ENCODE measurements around the gene NKX2-8.

Gene NKX2-8

DNA sequence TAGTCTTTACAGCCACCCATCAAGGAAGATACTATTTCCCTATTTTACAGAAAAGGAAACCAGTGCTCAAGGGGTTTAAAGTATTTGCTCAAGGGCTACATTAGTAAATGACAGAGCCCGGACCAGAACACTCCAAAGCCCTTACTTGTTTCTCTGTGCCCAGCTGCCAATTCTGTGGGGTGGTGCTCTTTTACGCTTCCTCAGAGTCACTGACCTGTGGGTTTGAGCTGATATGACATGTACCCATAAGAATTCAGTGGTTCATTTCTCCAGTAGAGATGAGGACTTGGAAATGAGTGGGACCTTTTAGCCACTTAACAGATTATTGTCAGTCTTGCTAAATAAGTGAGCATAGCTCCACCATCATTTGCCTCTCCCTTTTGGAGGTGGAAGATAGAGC lies 37.4 kb upstream of the NKX2-8 start:
- TF ChIP-seq, protein P1, sequence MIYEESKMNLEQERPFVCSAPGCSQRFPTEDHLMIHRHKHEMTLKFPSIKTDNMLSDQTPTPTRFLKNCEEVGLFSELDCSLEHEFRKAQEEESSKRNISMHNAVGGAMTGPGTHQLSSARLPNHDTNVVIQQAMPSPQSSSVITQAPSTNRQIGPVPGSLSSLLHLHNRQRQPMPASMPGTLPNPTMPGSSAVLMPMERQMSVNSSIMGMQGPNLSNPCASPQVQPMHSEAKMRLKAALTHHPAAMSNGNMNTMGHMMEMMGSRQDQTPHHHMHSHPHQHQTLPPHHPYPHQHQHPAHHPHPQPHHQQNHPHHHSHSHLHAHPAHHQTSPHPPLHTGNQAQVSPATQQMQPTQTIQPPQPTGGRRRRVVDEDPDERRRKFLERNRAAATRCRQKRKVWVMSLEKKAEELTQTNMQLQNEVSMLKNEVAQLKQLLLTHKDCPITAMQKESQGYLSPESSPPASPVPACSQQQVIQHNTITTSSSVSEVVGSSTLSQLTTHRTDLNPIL (CRISPR knock-in tag; IDR thresholded peaks at IDR 0.05; ENCODE audit: low read depth) = no peak
- TF ChIP-seq TCF4 (CRISPR knock-in tag; IDR thresholded peaks at IDR 0.05; ENCODE audit: borderline replicate concordance) (no peak), OSR1 (CRISPR knock-in tag; IDR thresholded peaks at IDR 0.05) (no peak), ZNF8 (CRISPR knock-in tag; IDR thresholded peaks at IDR 0.05) (no peak), ZNF70 (CRISPR knock-in tag; IDR thresholded peaks at IDR 0.05) (no peak), PPARA (CRISPR knock-in tag; IDR thresholded peaks at IDR 0.05; ENCODE audit: borderline replicate concordance) (no peak), ARNTL (CRISPR knock-in tag; IDR thresholded peaks at IDR 0.05; ENCODE audit: borderline replicate concordance, low read depth) (no peak), ZC3H10 (CRISPR knock-in tag; IDR thresholded peaks at IDR 0.05) (no peak), ESRRG (CRISPR knock-in tag; IDR thresholded peaks at IDR 0.05) (no peak), CSDC2 (CRISPR knock-in tag; IDR thresholded peaks at IDR 0.05) (no peak), ZFP30 (CRISPR knock-in tag; IDR thresholded peaks at IDR 0.05) (no peak), SNAI2 (CRISPR knock-in tag; IDR thresholded peaks at IDR 0.05) (no peak), ZNF565 (CRISPR knock-in tag; conservative IDR thresholded peaks at IDR 0.05; ENCODE audit: low read depth) (no peak)
- TF ChIP-seq, protein P2, sequence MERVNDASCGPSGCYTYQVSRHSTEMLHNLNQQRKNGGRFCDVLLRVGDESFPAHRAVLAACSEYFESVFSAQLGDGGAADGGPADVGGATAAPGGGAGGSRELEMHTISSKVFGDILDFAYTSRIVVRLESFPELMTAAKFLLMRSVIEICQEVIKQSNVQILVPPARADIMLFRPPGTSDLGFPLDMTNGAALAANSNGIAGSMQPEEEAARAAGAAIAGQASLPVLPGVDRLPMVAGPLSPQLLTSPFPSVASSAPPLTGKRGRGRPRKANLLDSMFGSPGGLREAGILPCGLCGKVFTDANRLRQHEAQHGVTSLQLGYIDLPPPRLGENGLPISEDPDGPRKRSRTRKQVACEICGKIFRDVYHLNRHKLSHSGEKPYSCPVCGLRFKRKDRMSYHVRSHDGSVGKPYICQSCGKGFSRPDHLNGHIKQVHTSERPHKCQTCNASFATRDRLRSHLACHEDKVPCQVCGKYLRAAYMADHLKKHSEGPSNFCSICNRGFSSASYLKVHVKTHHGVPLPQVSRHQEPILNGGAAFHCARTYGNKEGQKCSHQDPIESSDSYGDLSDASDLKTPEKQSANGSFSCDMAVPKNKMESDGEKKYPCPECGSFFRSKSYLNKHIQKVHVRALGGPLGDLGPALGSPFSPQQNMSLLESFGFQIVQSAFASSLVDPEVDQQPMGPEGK (CRISPR knock-in tag; IDR thresholded peaks at IDR 0.05; ENCODE audit: borderline replicate concordance) = no peak
- TF ChIP-seq, protein P3, sequence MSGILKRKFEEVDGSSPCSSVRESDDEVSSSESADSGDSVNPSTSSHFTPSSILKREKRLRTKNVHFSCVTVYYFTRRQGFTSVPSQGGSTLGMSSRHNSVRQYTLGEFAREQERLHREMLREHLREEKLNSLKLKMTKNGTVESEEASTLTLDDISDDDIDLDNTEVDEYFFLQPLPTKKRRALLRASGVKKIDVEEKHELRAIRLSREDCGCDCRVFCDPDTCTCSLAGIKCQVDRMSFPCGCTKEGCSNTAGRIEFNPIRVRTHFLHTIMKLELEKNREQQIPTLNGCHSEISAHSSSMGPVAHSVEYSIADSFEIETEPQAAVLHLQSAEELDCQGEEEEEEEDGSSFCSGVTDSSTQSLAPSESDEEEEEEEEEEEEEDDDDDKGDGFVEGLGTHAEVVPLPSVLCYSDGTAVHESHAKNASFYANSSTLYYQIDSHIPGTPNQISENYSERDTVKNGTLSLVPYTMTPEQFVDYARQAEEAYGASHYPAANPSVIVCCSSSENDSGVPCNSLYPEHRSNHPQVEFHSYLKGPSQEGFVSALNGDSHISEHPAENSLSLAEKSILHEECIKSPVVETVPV (CRISPR knock-in tag; IDR thresholded peaks at IDR 0.05) = no peak
- TF ChIP-seq, protein P4, sequence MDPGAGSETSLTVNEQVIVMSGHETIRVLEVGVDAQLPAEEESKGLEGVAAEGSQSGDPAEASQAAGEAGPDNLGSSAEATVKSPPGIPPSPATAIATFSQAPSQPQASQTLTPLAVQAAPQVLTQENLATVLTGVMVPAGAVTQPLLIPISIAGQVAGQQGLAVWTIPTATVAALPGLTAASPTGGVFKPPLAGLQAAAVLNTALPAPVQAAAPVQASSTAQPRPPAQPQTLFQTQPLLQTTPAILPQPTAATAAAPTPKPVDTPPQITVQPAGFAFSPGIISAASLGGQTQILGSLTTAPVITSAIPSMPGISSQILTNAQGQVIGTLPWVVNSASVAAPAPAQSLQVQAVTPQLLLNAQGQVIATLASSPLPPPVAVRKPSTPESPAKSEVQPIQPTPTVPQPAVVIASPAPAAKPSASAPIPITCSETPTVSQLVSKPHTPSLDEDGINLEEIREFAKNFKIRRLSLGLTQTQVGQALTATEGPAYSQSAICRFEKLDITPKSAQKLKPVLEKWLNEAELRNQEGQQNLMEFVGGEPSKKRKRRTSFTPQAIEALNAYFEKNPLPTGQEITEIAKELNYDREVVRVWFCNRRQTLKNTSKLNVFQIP (CRISPR knock-in tag; IDR thresholded peaks at IDR 0.05; ENCODE audit: borderline replicate concordance, low read depth) = no peak
- TF ChIP-seq, protein P5, sequence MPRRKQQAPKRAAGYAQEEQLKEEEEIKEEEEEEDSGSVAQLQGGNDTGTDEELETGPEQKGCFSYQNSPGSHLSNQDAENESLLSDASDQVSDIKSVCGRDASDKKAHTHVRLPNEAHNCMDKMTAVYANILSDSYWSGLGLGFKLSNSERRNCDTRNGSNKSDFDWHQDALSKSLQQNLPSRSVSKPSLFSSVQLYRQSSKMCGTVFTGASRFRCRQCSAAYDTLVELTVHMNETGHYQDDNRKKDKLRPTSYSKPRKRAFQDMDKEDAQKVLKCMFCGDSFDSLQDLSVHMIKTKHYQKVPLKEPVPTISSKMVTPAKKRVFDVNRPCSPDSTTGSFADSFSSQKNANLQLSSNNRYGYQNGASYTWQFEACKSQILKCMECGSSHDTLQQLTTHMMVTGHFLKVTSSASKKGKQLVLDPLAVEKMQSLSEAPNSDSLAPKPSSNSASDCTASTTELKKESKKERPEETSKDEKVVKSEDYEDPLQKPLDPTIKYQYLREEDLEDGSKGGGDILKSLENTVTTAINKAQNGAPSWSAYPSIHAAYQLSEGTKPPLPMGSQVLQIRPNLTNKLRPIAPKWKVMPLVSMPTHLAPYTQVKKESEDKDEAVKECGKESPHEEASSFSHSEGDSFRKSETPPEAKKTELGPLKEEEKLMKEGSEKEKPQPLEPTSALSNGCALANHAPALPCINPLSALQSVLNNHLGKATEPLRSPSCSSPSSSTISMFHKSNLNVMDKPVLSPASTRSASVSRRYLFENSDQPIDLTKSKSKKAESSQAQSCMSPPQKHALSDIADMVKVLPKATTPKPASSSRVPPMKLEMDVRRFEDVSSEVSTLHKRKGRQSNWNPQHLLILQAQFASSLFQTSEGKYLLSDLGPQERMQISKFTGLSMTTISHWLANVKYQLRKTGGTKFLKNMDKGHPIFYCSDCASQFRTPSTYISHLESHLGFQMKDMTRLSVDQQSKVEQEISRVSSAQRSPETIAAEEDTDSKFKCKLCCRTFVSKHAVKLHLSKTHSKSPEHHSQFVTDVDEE (CRISPR knock-in tag; IDR thresholded peaks at IDR 0.05) = no peak
- ATAC-seq = no peak

DNA sequence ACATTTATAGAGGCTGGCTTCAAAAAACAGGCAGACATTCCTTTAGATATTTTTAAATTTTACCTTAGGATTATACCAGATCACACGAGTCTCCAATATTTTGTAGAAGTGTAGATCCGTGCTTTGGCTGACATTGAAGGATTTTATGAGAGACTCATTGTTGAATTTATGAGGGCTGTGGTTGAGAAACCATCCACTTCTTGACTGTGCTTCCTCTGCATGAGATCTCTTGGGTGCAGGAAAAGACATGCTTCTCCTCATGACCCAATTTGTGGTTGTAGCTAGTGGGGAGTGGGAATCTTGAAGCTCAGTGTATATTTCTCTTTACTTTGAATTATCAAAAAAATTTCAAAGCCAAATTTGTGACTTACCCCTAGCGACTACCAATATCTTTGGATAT lies 36.7 kb upstream of the NKX2-8 start:
- TF ChIP-seq GLIS3 (CRISPR knock-in tag; IDR thresholded peaks at IDR 0.05) (no peak), ISL1 (CRISPR knock-in tag; IDR thresholded peaks at IDR 0.05) (no peak), TCF4 (CRISPR knock-in tag; IDR thresholded peaks at IDR 0.05; ENCODE audit: borderline replicate concordance) (no peak), OSR1 (CRISPR knock-in tag; IDR thresholded peaks at IDR 0.05) (no peak), ZFP30 (CRISPR knock-in tag; IDR thresholded peaks at IDR 0.05) (no peak), BACH2 (CRISPR knock-in tag; IDR thresholded peaks at IDR 0.05; ENCODE audit: borderline replicate concordance) (no peak), CSDC2 (CRISPR knock-in tag; IDR thresholded peaks at IDR 0.05) (no peak), ESRRG (CRISPR knock-in tag; IDR thresholded peaks at IDR 0.05) (no peak), RARB (CRISPR knock-in tag; IDR thresholded peaks at IDR 0.05) (no peak), ARNTL (CRISPR knock-in tag; IDR thresholded peaks at IDR 0.05; ENCODE audit: borderline replicate concordance, low read depth) (no peak), ZNF565 (CRISPR knock-in tag; conservative IDR thresholded peaks at IDR 0.05; ENCODE audit: low read depth) (no peak), SNAI2 (CRISPR knock-in tag; IDR thresholded peaks at IDR 0.05) (no peak), PPARA (CRISPR knock-in tag; IDR thresholded peaks at IDR 0.05; ENCODE audit: borderline replicate concordance) (no peak), ZNF70 (CRISPR knock-in tag; IDR thresholded peaks at IDR 0.05) (no peak)
- TF ChIP-seq, protein P1 (CRISPR knock-in tag; IDR thresholded peaks at IDR 0.05; ENCODE audit: low read depth) = no peak
- TF ChIP-seq, protein P4 (CRISPR knock-in tag; IDR thresholded peaks at IDR 0.05; ENCODE audit: borderline replicate concordance, low read depth) = no peak
- no peak for ATAC-seq
